Calu3 (cell line): ENCODE results near the gene OR5B21. TPM values are rescaled to one million over a fixed set of nuclear protein-coding genes. Genes with fewer than 3 reads are reported as not detected.

Source experiments
- BruUV-seq: library from RNA; stranded (reverse); fragments of 400-500 nt; replicated peaks from 2 replicates; lab custom pipeline; 2021; lab: Mats Ljungman, UMichigan
- CTCF ChIA-PET: fragments of 300-600 bp; sonication (Branson Sonifier 250); formaldehyde crosslinking; loops from one replicate; lab custom pipeline; 2022; ENCODE audit warnings: antibody characterized with exemption; lab: Charles Lee
- DNase-seq: peaks from one replicate; pipeline ENCODE4 v3.0.0; 2022
- H3K27ac Mint-ChIP-seq: one replicate; pipeline ENCODE4 v1.8.0; 2022; ENCODE audit warnings: mixed read lengths; ENCODE audit not compliant: unreplicated experiment
- H3K27me3 Mint-ChIP-seq: one replicate; pipeline ENCODE4 v1.8.0; 2022; ENCODE audit warnings: mixed read lengths; ENCODE audit not compliant: unreplicated experiment
- H3K36me3 Mint-ChIP-seq: one replicate; pipeline ENCODE4 v1.8.0; 2022; ENCODE audit warnings: mild to moderate bottlenecking, moderate library complexity, mixed read lengths; ENCODE audit not compliant: insufficient read depth, unreplicated experiment
- H3K4me1 Mint-ChIP-seq: one replicate; pipeline ENCODE4 v1.8.0; 2022; ENCODE audit warnings: mild to moderate bottlenecking, low read depth, mixed read lengths; ENCODE audit not compliant: unreplicated experiment
- H3K4me3 Mint-ChIP-seq: one replicate; pipeline ENCODE4 v1.8.0; 2022; ENCODE audit warnings: mild to moderate bottlenecking, low read depth, moderate library complexity, mixed read lengths; ENCODE audit not compliant: unreplicated experiment
- H3K9me3 Mint-ChIP-seq: one replicate; pipeline ENCODE4 v1.8.0; 2022; ENCODE audit warnings: low read depth, mixed read lengths; ENCODE audit not compliant: unreplicated experiment
- CTCF ChIP-seq: fragments of 200-600 bp; IDR thresholded peaks from one replicate; pipeline ENCODE4 v1.8.0; 2022; ENCODE audit warnings: antibody characterized with exemption; ENCODE audit not compliant: unreplicated experiment
- intact Hi-C: fragments of 100-400 bp; cut with micrococcal nuclease; formaldehyde crosslinking; loops from one replicate; pipeline ENCODE4 v1.10.0; 2022; ENCODE audit not compliant: unreplicated experiment
- total RNA-seq: library from RNA; stranded (reverse); gene quantifications from 2 replicates; pipeline ENCODE4 v1.2.3, GENCODE V29; 2022

Gene OR5B21
- total RNA-seq, 1 experiment from 2014 or later, result not detected

GRCh38 chr11:58497951-58498350, 10.0 kb downstream of the OR5B21 start:
- no peak for DNase-seq
- Mint-ChIP-seq H3K27me3 (no peaks in the 10 kb centered on the region), H3K9me3 (no peaks in the 10 kb centered on the region), H3K4me3 (no peak overlapping the region), H3K36me3 (no peaks in the 10 kb centered on the region), H3K4me1 (peaks cover 8% of the 10 kb centered on the region), H3K27ac (no peak overlapping the region)
- no TSS peak for BruUV-seq
- intact Hi-C loops, result loop anchor here (10.0 kb wide), 1 partner anchor 203 kb away; no protein-coding TSS in a partner anchor
- TF ChIP-seq CTCF, result no peak
- CTCF ChIA-PET, result no interaction called here

GRCh38 chr11:58495906-58496305, 12.0 kb downstream of the OR5B21 start:
- Mint-ChIP-seq H3K4me1 (peaks cover 8% of the 10 kb centered on the region), H3K4me3 (no peak overlapping the region), H3K9me3 (no peaks in the 10 kb centered on the region), H3K27me3 (no peaks in the 10 kb centered on the region), H3K36me3 (no peaks in the 10 kb centered on the region), H3K27ac (no peak overlapping the region)
- TF ChIP-seq CTCF, result no peak
- intact Hi-C loops, result loop anchor here (10.0 kb wide), 1 partner anchor 201 kb away; no protein-coding TSS in a partner anchor
- no TSS peak for BruUV-seq
- no peak for DNase-seq
- CTCF ChIA-PET, result interaction anchor here (0.7 to 1.0 kb wide), 2 partner anchors 18 to 1038 kb away, joined by 3 to 4 read pairs; no protein-coding TSS in a partner anchor

- H3K27ac Mint-ChIP-seq, result no peak overlapping the region
These were observed 13.8 kb downstream of the OR5B21 start for GRCh38 chr11:58494101-58494500.

GRCh38 chr11:58493676-58494075, 14.2 kb downstream of the OR5B21 start:
- H3K36me3 Mint-ChIP-seq, result no peaks in the 10 kb centered on the region
- CTCF ChIA-PET, result no interaction called here
- peaks cover 8% of the 10 kb centered on the region for H3K4me1 Mint-ChIP-seq

More at GRCh38 chr11:58494101-58494500, 13.8 kb downstream of the OR5B21 start:
- Mint-ChIP-seq H3K4me3 (no peak overlapping the region), H3K36me3 (no peaks in the 10 kb centered on the region), H3K4me1 (peaks cover 8% of the 10 kb centered on the region), H3K27me3 (no peaks in the 10 kb centered on the region), H3K9me3 (no peaks in the 10 kb centered on the region)
- BruUV-seq, result no TSS peak
- no peak for DNase-seq
- intact Hi-C loops, result loop anchor here (10.0 kb wide), 1 partner anchor 199 kb away; no protein-coding TSS in a partner anchor
- CTCF ChIA-PET, result no interaction called here
- TF ChIP-seq CTCF, result no peak

More at GRCh38 chr11:58493676-58494075, 14.2 kb downstream of the OR5B21 start:
- no peaks in the 10 kb centered on the region for H3K27me3 Mint-ChIP-seq
- DNase-seq, result no peak
- H3K27ac Mint-ChIP-seq, result no peak overlapping the region
- intact Hi-C loops, result loop anchor here (10.0 kb wide), 1 partner anchor 199 kb away; no protein-coding TSS in a partner anchor
- no peak for TF ChIP-seq CTCF
- H3K4me3 Mint-ChIP-seq, result no peak overlapping the region
- BruUV-seq, result no TSS peak
- H3K9me3 Mint-ChIP-seq, result no peaks in the 10 kb centered on the region
